DOHH2 (cell line): ENCODE data around the gene FOXN3.

ENCODE experiments used
- CTCF ChIP-seq: fragments of 200-600 bp; sonication (generic); IDR thresholded peaks from one replicate; pipeline ENCODE4 v1.5.1; 2014; ENCODE audit warnings: antibody characterized with exemption, mild to moderate bottlenecking, low read depth, low read length; ENCODE audit not compliant: poor library complexity, severe bottlenecking
- EZH2phosphoT487 ChIP-seq: fragments of 200-600 bp; sonication (generic); IDR thresholded peaks from 2 replicates; pipeline ENCODE4 v1.6.1; 2017; ENCODE audit warnings: borderline replicate concordance, mild to moderate bottlenecking, antibody characterized with exemption, low read length, moderate library complexity, mixed read lengths

- TF ChIP-seq CTCF (no peak), EZH2phosphoT487 (no peak)
Measured at GRCh38 chr14:89142366-89142765, 274.7 kb downstream of the FOXN3 start.
